GM06990 (cell line): ENCODE measurements around the gene PSAP.
A peak's percentile ranks its signal among the peaks of the same experiment; 100 is the strongest.

Experiments
- DNase-seq: peaks from one replicate; pipeline ENCODE4 v3.0.0-alpha.2; 2011; ENCODE audit not compliant: insufficient read length; ENCODE audit errors: extremely low read depth
- H3K27me3 ChIP-seq: replicated peaks from 2 replicates; pipeline ENCODE4 v1.6.0; 2011; ENCODE audit warnings: low read length; ENCODE audit not compliant: control insufficient read depth, insufficient read depth
- H3K36me3 ChIP-seq: 2 replicates; pipeline ENCODE4 v1.5.1; 2011; ENCODE audit warnings: low read length; ENCODE audit not compliant: control insufficient read depth, insufficient read depth
- H3K4me3 ChIP-seq: replicated peaks from 2 replicates; pipeline ENCODE4 v1.5.1; 2011; ENCODE audit warnings: low read depth, mild to moderate bottlenecking, control low read depth, low read length
- TF ChIP-seq, protein P1 (sequence below): IDR thresholded peaks from 2 replicates; pipeline ENCODE4 v1.5.1; 2011; ENCODE audit warnings: low read length, control low read depth, mild to moderate bottlenecking, inconsistent platforms; ENCODE audit not compliant: insufficient read depth, poor library complexity, severe bottlenecking

Gene PSAP

DNA sequence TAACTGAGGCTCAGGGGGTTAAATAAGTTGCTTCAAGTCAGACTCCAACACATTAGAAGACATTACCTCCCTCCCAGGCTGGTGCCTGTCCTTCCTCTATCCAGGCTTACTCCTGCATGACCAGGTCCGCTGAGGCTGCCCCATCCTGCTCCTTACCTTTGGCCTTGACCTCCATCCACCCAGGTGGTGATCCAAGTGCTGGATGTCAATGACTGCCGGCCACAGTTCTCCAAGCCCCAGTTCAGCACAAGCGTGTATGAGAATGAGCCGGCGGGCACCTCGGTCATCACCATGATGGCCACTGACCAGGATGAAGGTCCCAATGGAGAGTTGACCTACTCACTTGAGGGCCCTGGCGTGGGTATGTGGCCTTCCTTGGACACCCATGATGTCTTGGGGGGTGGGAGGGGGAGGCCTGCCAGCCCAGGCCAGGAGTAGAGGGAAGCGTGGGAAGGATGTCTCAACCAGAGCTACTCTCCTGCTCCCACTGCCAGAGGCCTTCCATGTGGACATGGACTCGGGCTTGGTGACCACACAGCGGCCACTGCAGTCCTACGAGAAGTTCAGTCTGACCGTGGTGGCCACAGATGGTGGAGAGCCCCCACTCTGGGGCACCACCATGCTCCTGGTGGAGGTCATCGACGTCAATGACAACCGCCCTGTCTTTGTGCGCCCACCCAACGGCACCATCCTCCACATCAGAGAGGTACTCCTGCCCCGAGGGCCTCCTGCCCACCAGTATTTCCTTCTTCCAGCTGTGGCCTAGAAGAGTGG lies 48.1 kb downstream of the PSAP start:
- Histone ChIP-seq H3K36me3 (no peaks in the 10 kb centered on the region), H3K4me3 (no peak overlapping the region), H3K27me3 (no peaks in the 10 kb centered on the region)
- DNase-seq, result no peak
- TF ChIP-seq, protein P1, sequence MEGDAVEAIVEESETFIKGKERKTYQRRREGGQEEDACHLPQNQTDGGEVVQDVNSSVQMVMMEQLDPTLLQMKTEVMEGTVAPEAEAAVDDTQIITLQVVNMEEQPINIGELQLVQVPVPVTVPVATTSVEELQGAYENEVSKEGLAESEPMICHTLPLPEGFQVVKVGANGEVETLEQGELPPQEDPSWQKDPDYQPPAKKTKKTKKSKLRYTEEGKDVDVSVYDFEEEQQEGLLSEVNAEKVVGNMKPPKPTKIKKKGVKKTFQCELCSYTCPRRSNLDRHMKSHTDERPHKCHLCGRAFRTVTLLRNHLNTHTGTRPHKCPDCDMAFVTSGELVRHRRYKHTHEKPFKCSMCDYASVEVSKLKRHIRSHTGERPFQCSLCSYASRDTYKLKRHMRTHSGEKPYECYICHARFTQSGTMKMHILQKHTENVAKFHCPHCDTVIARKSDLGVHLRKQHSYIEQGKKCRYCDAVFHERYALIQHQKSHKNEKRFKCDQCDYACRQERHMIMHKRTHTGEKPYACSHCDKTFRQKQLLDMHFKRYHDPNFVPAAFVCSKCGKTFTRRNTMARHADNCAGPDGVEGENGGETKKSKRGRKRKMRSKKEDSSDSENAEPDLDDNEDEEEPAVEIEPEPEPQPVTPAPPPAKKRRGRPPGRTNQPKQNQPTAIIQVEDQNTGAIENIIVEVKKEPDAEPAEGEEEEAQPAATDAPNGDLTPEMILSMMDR, result no peak

GRCh38 chr10:71802235-71802634 lies 48.8 kb downstream of the PSAP start:
- Histone ChIP-seq H3K36me3 (no peaks in the 10 kb centered on the region), H3K27me3 (no peaks in the 10 kb centered on the region), H3K4me3 (no peak overlapping the region)
- TF ChIP-seq, protein P1, result no peak
- no peak for DNase-seq

GRCh38 chr10:71801361-71801760 lies 49.7 kb downstream of the PSAP start:
- TF ChIP-seq, protein P1, result no peak
- Histone ChIP-seq H3K27me3 (no peaks in the 10 kb centered on the region), H3K36me3 (no peaks in the 10 kb centered on the region), H3K4me3 (no peak overlapping the region)
- DNase-seq, result peak; percentile 56

DNA sequence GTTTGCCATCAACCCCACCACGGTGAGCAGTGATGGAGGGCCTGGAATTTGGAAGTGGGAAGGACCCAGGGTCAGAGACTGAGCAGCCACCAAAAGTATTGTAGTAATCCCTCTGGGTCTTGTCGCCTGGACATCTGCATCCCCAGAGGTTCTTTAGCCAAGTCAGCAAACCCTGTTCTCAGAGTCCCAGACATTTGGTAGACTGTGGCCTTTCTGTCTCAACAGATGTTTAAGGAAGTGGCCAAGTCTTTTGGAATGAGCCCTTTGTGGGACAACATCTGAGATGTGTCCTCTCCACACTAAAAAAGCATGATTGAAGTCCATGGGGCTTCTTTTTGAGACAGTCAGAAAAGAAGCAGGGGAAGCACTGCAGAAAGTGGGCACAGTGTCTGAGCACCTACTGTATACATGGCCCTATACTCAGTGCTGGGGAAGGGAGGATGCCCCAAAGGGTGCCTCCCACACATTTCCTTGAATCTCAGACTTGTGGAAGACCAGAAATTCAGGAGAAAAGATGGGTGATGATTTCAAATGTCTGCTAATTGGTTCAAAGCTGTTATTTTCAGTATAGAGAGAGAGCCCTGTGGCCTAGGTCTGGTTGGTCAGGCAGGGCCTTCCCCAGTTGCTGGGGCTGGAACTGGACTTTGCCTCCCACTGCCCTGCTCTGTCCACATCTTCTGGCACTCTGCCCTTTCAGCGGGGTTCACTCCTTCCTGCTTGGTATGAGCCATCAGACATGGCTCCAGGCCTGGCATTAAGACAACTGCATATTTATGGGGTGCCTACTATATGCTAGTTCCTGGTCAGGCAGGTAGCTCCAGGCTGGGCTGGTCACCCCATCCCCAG lies 51.2 kb downstream of the PSAP start:
- Histone ChIP-seq H3K36me3 (no peaks in the 10 kb centered on the region), H3K27me3 (no peaks in the 10 kb centered on the region), H3K4me3 (no peak overlapping the region)
- DNase-seq, result no peak
- TF ChIP-seq, protein P1, result no peak

GRCh38 chr10:71799112-71799511 lies 51.9 kb downstream of the PSAP start:
- Histone ChIP-seq H3K36me3 (no peaks in the 10 kb centered on the region), H3K4me3 (no peak overlapping the region), H3K27me3 (no peaks in the 10 kb centered on the region)
- no peak for DNase-seq
- TF ChIP-seq, protein P1, result no peak
